ENCODE data around the gene RSPO4. TPM values are rescaled to one million over a fixed set of nuclear protein-coding genes. Genes with fewer than 3 reads are reported as not detected.

RSPO4 gene
- total RNA-seq, 1 donor from 2014 or later = 1.2 TPM

DNA sequence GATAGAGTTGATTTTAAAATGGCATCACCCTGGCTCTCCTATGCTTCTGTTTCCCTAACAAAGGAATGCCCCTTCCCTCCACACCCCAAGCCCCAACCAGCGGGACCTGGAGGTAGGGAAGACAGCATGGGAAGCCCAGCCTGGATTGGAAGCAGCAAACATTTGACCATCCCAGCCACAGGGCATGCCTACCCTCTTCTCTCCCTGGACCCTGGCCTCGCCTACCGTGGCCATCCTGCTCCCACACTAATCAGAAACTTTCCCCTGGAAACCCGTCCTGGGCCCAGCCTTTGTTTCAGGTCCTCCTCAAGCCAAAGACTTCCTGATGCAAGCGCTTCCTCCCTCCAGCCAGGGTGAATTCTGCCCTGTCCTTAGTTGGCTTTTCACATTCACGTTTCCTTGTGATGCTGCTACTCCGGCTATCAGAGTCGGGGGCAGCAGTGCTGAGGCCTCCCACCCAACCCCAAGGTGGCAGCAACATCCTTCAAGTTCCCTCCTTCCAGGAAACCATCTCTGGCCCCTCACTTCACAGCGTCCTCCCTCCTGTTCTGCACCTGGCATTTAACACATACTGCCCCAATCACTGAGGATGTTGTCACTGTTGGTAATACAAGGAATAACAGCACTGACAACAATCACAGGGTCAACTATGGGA, 67.8 kb downstream of the RSPO4 start:
- H3K4me3 ChIP-seq (ENCODE audit: low read depth, low read length) = no peak overlapping the region
- TF ChIP-seq, protein P1, sequence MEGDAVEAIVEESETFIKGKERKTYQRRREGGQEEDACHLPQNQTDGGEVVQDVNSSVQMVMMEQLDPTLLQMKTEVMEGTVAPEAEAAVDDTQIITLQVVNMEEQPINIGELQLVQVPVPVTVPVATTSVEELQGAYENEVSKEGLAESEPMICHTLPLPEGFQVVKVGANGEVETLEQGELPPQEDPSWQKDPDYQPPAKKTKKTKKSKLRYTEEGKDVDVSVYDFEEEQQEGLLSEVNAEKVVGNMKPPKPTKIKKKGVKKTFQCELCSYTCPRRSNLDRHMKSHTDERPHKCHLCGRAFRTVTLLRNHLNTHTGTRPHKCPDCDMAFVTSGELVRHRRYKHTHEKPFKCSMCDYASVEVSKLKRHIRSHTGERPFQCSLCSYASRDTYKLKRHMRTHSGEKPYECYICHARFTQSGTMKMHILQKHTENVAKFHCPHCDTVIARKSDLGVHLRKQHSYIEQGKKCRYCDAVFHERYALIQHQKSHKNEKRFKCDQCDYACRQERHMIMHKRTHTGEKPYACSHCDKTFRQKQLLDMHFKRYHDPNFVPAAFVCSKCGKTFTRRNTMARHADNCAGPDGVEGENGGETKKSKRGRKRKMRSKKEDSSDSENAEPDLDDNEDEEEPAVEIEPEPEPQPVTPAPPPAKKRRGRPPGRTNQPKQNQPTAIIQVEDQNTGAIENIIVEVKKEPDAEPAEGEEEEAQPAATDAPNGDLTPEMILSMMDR (conservative IDR thresholded peaks at IDR 0.05; ENCODE audit: low read depth, low read length) = no peak
- DNase-seq (ENCODE audit: low read depth) = no peak

DNA sequence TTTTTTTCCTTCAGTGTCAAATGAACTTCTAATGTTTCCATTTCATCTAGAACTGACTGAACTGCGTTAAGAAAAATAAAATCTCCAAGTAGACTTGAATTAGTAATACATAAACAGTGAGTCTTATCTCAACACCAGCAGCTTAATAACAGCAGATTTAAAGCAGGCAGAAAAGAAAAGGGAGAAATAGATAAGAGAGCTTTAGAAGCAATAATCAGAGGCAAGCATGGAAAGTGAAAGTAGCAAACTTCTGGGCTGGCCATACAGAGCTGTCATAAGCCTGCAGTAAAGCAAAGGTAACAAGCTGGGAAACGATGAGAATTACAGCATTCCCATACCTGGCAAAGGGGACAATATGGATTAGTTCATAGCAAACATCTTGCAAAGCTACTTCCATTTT, 69.1 kb downstream of the RSPO4 start:
- TF ChIP-seq, protein P1 (conservative IDR thresholded peaks at IDR 0.05; ENCODE audit: low read depth, low read length) = no peak
- no peak overlapping the region for H3K4me3 ChIP-seq (ENCODE audit: low read depth, low read length)
- DNase-seq (ENCODE audit: low read depth) = no peak

DNA sequence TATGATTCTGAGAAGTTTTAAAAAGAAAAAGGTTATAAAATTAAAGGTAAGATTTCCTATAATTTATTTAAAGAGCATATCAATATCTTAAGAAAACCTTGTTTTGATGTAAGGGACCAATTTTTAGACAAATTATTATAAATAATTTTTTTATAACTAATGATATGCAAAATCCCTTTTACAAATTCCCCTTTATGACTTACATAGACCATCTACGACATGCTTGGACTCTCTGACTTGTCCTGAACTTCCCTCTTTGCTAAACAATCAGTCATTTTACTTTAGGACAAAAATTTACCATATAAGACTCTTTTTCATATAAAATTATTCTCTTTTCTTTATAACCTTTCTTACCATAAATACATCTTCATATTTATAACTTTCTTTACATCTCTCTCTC, 70.7 kb downstream of the RSPO4 start:
- TF ChIP-seq, protein P1 (conservative IDR thresholded peaks at IDR 0.05; ENCODE audit: low read depth, low read length) = no peak
- no peak for DNase-seq (ENCODE audit: low read depth)
- no peak overlapping the region for H3K4me3 ChIP-seq (ENCODE audit: low read depth, low read length)

DNA sequence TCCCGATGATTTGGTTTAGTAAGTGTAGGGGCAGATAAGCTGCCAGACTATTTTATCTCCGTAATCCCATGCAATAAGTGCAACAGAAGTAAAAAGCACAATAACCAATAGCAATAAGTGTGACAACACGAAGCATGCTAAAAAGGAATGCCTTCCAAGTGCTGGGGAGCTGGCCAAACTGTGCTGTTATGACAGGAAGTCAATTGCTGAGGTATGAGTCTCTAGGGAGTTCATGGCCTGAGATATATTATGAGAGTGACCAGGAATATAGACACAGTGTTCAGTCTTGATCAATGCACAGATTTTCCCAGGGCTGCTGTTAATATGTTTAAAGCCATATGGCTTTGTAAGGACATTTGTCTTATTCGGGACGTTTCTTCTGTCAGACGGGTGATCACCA, 75.4 kb downstream of the RSPO4 start:
- no peak overlapping the region for H3K4me3 ChIP-seq (ENCODE audit: low read depth, low read length)
- DNase-seq (ENCODE audit: low read depth) = no peak
- TF ChIP-seq, protein P1 (conservative IDR thresholded peaks at IDR 0.05; ENCODE audit: low read depth, low read length) = no peak

DNA sequence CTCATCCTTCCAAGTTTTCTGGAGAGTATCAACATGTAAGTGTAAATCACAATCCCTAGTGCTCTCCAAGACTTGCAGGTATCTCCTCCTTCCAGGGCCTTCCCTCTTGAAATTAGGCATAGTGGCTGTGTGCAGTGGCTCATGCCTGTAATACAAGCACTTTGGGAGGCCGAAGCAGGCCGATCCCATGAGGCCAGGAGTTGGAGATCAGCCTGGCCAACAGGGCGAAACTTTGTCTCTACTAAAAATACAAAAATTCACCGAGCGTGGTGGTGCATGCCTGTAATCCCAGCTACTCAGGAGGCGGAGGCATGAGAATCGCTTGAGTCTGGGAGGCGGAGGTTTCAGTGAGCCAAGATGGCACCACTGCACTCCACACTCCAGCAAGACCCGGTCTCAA, 76.6 kb downstream of the RSPO4 start:
- DNase-seq (ENCODE audit: low read depth) = no peak
- TF ChIP-seq, protein P1 (conservative IDR thresholded peaks at IDR 0.05; ENCODE audit: low read depth, low read length) = no peak
- H3K4me3 ChIP-seq (ENCODE audit: low read depth, low read length) = no peak overlapping the region

DNA sequence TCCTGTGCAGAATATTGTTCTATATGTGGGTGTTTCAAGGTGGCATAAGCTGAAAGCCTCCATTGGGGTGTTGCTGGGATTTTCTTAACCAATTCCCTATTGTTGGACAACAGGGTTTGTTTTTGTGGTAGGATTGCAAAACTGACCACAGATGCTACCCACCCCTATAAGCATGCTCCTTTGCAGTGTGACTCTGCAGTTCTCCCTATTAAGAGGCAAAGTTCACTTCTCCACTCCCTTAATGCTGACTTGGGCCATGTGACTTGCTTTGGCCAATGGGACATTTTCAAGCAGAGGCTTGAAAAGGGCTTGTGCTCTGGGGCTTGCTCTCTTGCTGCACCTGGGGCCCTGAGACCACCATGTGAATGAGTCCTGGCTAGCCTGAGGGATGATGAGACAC, 77.5 kb downstream of the RSPO4 start:
- TF ChIP-seq, protein P1 (conservative IDR thresholded peaks at IDR 0.05; ENCODE audit: low read depth, low read length) = no peak
- no peak for DNase-seq (ENCODE audit: low read depth)
- H3K4me3 ChIP-seq (ENCODE audit: low read depth, low read length) = no peak overlapping the region

DNA sequence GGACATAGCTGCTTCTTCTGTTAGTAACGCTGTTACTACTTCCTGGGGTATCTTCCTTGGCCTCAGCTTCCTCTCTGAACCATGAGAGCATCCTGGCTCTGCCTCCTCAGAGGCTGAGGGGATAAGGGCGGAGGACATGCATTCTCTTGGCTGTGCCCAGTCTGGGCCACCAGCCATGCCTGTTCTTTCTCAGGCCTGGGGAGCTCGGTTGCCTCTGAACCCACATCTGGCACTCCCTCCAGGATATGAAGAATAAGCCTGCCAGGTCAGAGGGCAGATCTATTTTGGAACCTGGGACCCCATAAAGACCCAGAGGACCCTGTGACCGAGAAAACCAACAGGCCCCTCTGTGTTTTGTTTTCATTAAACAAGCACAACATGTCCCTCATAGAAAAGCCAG, 79.3 kb downstream of the RSPO4 start:
- TF ChIP-seq, protein P1 (conservative IDR thresholded peaks at IDR 0.05; ENCODE audit: low read depth, low read length) = no peak
- no peak overlapping the region for H3K4me3 ChIP-seq (ENCODE audit: low read depth, low read length)
- no peak for DNase-seq (ENCODE audit: low read depth)

Measured in epithelial cell of proximal tubule (primary cell).